Endothelial cell of umbilical vein (primary cell): ENCODE measurements around the gene CNPY3. TPM values are rescaled to one million over a fixed set of nuclear protein-coding genes. Genes with fewer than 3 reads are reported as not detected.

Experiments used
- BruUV-seq: library from RNA; stranded (reverse); fragments of 400-500 nt; replicated peaks from 2 replicates; lab custom pipeline; 2021; lab: Mats Ljungman, UMichigan
- CTCF ChIA-PET: fragments of 300-600, 350-600 bp; sonication (Branson Sonifier 250); formaldehyde crosslinking; loops from one replicate; lab custom pipeline; 2021; ENCODE audit warnings: antibody characterized with exemption, inconsistent platforms; lab: Charles Lee
- POLR2A ChIA-PET: fragments of 300-600, 350-600 bp; sonication (Branson Sonifier 250); formaldehyde crosslinking; loops from one replicate; lab custom pipeline; 2021; ENCODE audit warnings: antibody characterized with exemption, inconsistent platforms; lab: Charles Lee
- DNase-seq: peaks from one replicate; pipeline ENCODE4 v3.0.0-alpha.2; 2011; ENCODE audit warnings: low read depth, low spot score
- FAIRE-seq: peaks from 2 replicates; lab custom pipeline; 2011; peaks lifted over from hg19 to GRCh38; lab: Jason Lieb, UNC
- H2AFZ ChIP-seq: 2 replicates; pipeline ENCODE4 v1.6.0; 2012; ENCODE audit warnings: low read depth, low read length, control low read depth, inconsistent platforms
- H3K27ac ChIP-seq: 2 replicates; pipeline ENCODE4 v1.5.1; 2011; ENCODE audit warnings: low read depth, mild to moderate bottlenecking, control low read depth, low read length, moderate library complexity; ENCODE audit not compliant: insufficient read depth
- H3K27me3 ChIP-seq, 2 experiments: 2 replicates each; pipeline versions ENCODE4 v1.6.0 to v1.6.1; 2011; ENCODE audit warnings: low read length in 2 of 2, mixed read lengths in 1 of 2; ENCODE audit not compliant: control insufficient read depth in 2 of 2, insufficient read depth in 2 of 2
- H3K36me3 ChIP-seq, 2 experiments: 2 replicates in 1 of 2; 3 replicates in 1 of 2; pipeline ENCODE4 v1.5.1; 2011; ENCODE audit warnings: low read length in 2 of 2, mild to moderate bottlenecking in 1 of 2, moderate library complexity in 1 of 2; ENCODE audit not compliant: control insufficient read depth in 2 of 2, insufficient read depth in 2 of 2; ENCODE audit errors: extremely low read depth in 1 of 2
- H3K4me1 ChIP-seq: 3 replicates; pipeline ENCODE4 v1.5.1; 2011; ENCODE audit warnings: mild to moderate bottlenecking, low read length; ENCODE audit not compliant: control insufficient read depth, insufficient read depth; ENCODE audit errors: extremely low read depth
- H3K4me2 ChIP-seq: 2 replicates; pipeline ENCODE4 v1.6.1; 2011; ENCODE audit warnings: low read length, control low read depth, mixed read lengths; ENCODE audit not compliant: insufficient read depth
- H3K4me3 ChIP-seq, 3 experiments: fragments of 200-600 bp in 1 of 3; sonication (generic), shearing (Covaris generic) in 1 of 3; replicated peaks in 1 of 3; 2 replicates each; pipeline ENCODE4 v1.5.1; 2011 to 2016; ENCODE audit warnings: control low read depth in 3 of 3, low read length in 3 of 3, mild to moderate bottlenecking in 2 of 3, inconsistent platforms in 1 of 3, low read depth in 1 of 3, moderate library complexity in 1 of 3; ENCODE audit not compliant: insufficient read depth in 1 of 3
- H3K79me2 ChIP-seq: 2 replicates; pipeline ENCODE4 v1.6.0; 2012; ENCODE audit warnings: low read length, inconsistent platforms; ENCODE audit not compliant: control insufficient read depth, insufficient read depth
- H3K9ac ChIP-seq: replicated peaks from 2 replicates; pipeline ENCODE3; 2011; ENCODE audit warnings: low read length, control low read depth; ENCODE audit not compliant: insufficient read depth; ENCODE audit errors: extremely low read depth
- H3K9me1 ChIP-seq: replicated peaks from 3 replicates; pipeline ENCODE4 v1.6.0; 2011; ENCODE audit warnings: mild to moderate bottlenecking, low read length; ENCODE audit not compliant: control insufficient read depth, insufficient read depth; ENCODE audit errors: extremely low read depth
- H3K9me3 ChIP-seq: replicated peaks from 2 replicates; pipeline ENCODE4 v1.5.1; 2012; ENCODE audit warnings: low read length, inconsistent platforms; ENCODE audit not compliant: control insufficient read depth, insufficient read depth
- H4K20me1 ChIP-seq: replicated peaks from 2 replicates; pipeline ENCODE3; 2011; ENCODE audit warnings: mild to moderate bottlenecking, low read length; ENCODE audit not compliant: control insufficient read depth, insufficient read depth; ENCODE audit errors: extremely low read depth
- CTCF ChIP-seq, 2 donors: IDR thresholded peaks; 1 replicate in 1 of 2; 2 replicates in 1 of 2; pipeline ENCODE4 v1.5.1; 2011; ENCODE audit warnings: low read length in 2 of 2, mild to moderate bottlenecking in 2 of 2, moderate library complexity in 2 of 2, control low read depth in 1 of 2, inconsistent platforms in 1 of 2, low read depth in 1 of 2; ENCODE audit not compliant: insufficient read depth in 1 of 2; ENCODE audit errors: extremely low read depth in 1 of 2
- EZH2 ChIP-seq: IDR thresholded peaks from 2 replicates; pipeline ENCODE4 v1.6.1; 2012; ENCODE audit warnings: borderline replicate concordance, low read depth, mild to moderate bottlenecking, moderate library complexity, low read length, inconsistent platforms; ENCODE audit not compliant: severe bottlenecking
- FOS ChIP-seq: IDR thresholded peaks from 2 replicates; pipeline ENCODE4 v1.6.1; 2011; ENCODE audit warnings: mild to moderate bottlenecking, low read length, moderate library complexity, borderline replicate concordance; ENCODE audit not compliant: insufficient read depth
- GATA2 ChIP-seq: IDR thresholded peaks from 2 replicates; pipeline ENCODE4 v1.7.0; 2011; ENCODE audit warnings: low read depth, mild to moderate bottlenecking, moderate library complexity, mixed read lengths, low read length; ENCODE audit not compliant: insufficient read length, insufficient read depth
- JUN ChIP-seq: IDR thresholded peaks from 2 replicates; pipeline ENCODE4 v1.6.1; 2011; ENCODE audit warnings: borderline replicate concordance, low read depth; ENCODE audit not compliant: insufficient read length, insufficient read depth
- MAX ChIP-seq: IDR thresholded peaks from 2 replicates; pipeline ENCODE4 v1.6.1; 2011; ENCODE audit not compliant: insufficient read depth, insufficient read length
- MYC ChIP-seq: IDR thresholded peaks from one replicate; pipeline ENCODE4 v1.6.1; 2011; ENCODE audit warnings: mild to moderate bottlenecking, low read depth, low read length
- POLR2A ChIP-seq: IDR thresholded peaks from 2 replicates; pipeline ENCODE4 v1.6.1; 2012; ENCODE audit warnings: low read depth, mild to moderate bottlenecking, control low read depth, low read length
- POLR2AphosphoS5 ChIP-seq: IDR thresholded peaks from 2 replicates; pipeline ENCODE4 v1.6.1; 2012; ENCODE audit warnings: low read depth, mild to moderate bottlenecking, control low read depth, low read length, moderate library complexity; ENCODE audit not compliant: insufficient read depth
- dilution Hi-C: fragments of 300-500 bp; cut with MboI; formaldehyde crosslinking; loops from one replicate; pipeline ENCODE4 v1.15.0; 2019; ENCODE audit warnings: low sequenced_read_pairs; ENCODE audit not compliant: extremely low pct_ligation_motif_present
- intact Hi-C: fragments of 100-400 bp; cut with micrococcal nuclease; formaldehyde crosslinking; loops from one replicate; pipeline ENCODE4 v1.10.0; 2022
- polyA plus RNA-seq, 4 experiments: library from polyadenylated mRNA; depleted of rRNA in 3 of 4; stranded (reverse) in 3 of 4; unstranded in 1 of 4; fragments of >200 nt; gene quantifications; 2 replicates each; pipeline versions ENCODE4 v1.2.1 to v1.2.3, GENCODE V29; 2011 to 2012; ENCODE audit warnings: missing spikeins in 1 of 4
- total RNA-seq: library from RNA; stranded (reverse); gene quantifications from 2 replicates; pipeline ENCODE4 v1.2.3, GENCODE V29; 2021

The CNPY3 gene
- total and polyA plus RNA-seq, 2 donors (not counting 3 experiments of a cell fraction or from before 2014, with no cell fraction given): 40.8 to 53.1 TPM

GRCh38 chr6:42963855-42964605 is 34.8 kb downstream of the CNPY3 start:
- FAIRE-seq (peak; percentile 72), DNase-seq (peak; percentile 50)
- intact Hi-C loops (loop anchor here (1.0 to 5.0 kb wide), 2 partner anchors 48 to 179 kb away; partner anchors contain the start of genes KLHDC3 and MEA1), dilution Hi-C loops (no loop called here)
- no peak overlapping the region for H3K27ac ChIP-seq
- BruUV-seq: no TSS peak
- no peaks in the 10 kb centered on the region for H3K27me3 ChIP-seq
- TF ChIP-seq CTCF (IDR thresholded peaks at IDR 0.05; ENCODE audit: extremely low read depth in 1 of 2, insufficient read depth in 1 of 2, low read depth in 1 of 2, low read length in 2 of 2) (peak; percentile 8 to 31), GATA2 (no peak)
- ChIA-PET CTCF (interaction anchor here (0.8 to 3.0 kb wide), 6 partner anchors 10 to 180 kb away, joined by 3 to 12 read pairs (median 6); partner anchors contain the start of genes KLHDC3, MEA1, PEX6 and PPP2R5D), POLR2A (interaction anchor here (2.1 kb wide), 1 partner anchor 35 kb away, joined by 4 read pairs; the partner anchor contains the start of gene CNPY3)
- H3K36me3 ChIP-seq: peaks cover 0 to 21% of the 10 kb centered on the region in 2 experiments
- H3K9me1 ChIP-seq: no peaks in the 10 kb centered on the region
- no peaks in the 10 kb centered on the region for H3K79me2 ChIP-seq
- H3K9ac ChIP-seq: no peak overlapping the region
- no peak overlapping the region for H3K4me3 ChIP-seq
- H2AFZ ChIP-seq: no peak overlapping the region
- H3K4me2 ChIP-seq: no peak overlapping the region
- H3K4me1 ChIP-seq: peaks cover 10% of the 10 kb centered on the region
- H3K9me3 ChIP-seq: no peaks in the 10 kb centered on the region
- no peaks in the 10 kb centered on the region for H4K20me1 ChIP-seq

GRCh38 chr6:42966571-42966970 is 37.3 kb downstream of the CNPY3 start:
- Histone ChIP-seq H3K9me3 (no peaks in the 10 kb centered on the region), H3K79me2 (no peaks in the 10 kb centered on the region), H3K4me3 (no peak overlapping the region), H3K27me3 (no peaks in the 10 kb centered on the region), H3K4me2 (no peak overlapping the region), H3K9ac (no peak overlapping the region), H3K36me3 (peaks cover 0 to 21% of the 10 kb centered on the region in 2 experiments), H3K9me1 (no peaks in the 10 kb centered on the region), H3K4me1 (peaks cover 5% of the 10 kb centered on the region), H4K20me1 (no peaks in the 10 kb centered on the region), H2AFZ (no peak overlapping the region), H3K27ac (no peak overlapping the region)
- BruUV-seq: no TSS peak
- no peak for TF ChIP-seq GATA2
- TF ChIP-seq POLR2AphosphoS5: no peak
- no peak for TF ChIP-seq POLR2A
- TF ChIP-seq MYC: no peak
- no peak for TF ChIP-seq MAX
- TF ChIP-seq CTCF (IDR thresholded peaks at IDR 0.05; ENCODE audit: extremely low read depth in 1 of 2, insufficient read depth in 1 of 2, low read depth in 1 of 2, low read length in 2 of 2): no peak
- no peak for TF ChIP-seq JUN
- TF ChIP-seq EZH2: no peak
- no peak for TF ChIP-seq FOS
- DNase-seq (no peak), FAIRE-seq (no peak)
- ChIA-PET POLR2A (interaction anchor here (2.1 kb wide), 1 partner anchor 37 kb away, joined by 4 read pairs; the partner anchor contains the start of gene CNPY3), CTCF (interaction anchor here (1.3 to 3.0 kb wide), 3 partner anchors 9 to 180 kb away, joined by 3 to 12 read pairs (median 3); partner anchors contain the start of gene PEX6)
- intact Hi-C loops: no loop called here
- dilution Hi-C loops: no loop called here
